Hepatic stellate cell (primary cell): Measurements from ENCODE around the gene MEPCE.
"Not testable (repeated sequence)": the region's sequence is repeated elsewhere in the genome, so short reads cannot be mapped to it uniquely, and the experiment has no call there.

Experiments
- DNase-seq: peaks from one replicate; pipeline ENCODE4 v3.0.0; 2011; ENCODE audit warnings: low spot score

MEPCE gene

GRCh38 chr7:100429637-100430492, at the start of gene MEPCE:
Gene MEPCE (plus strand): TSS chr7:100429831. CDS start chr7:100430019, 188 bp downstream.
- peak; percentile 100 for DNase-seq

GRCh38 chr7:100380196-100380595, 49.4 kb upstream of the MEPCE start:
- DNase-seq, result no peak

- DNase-seq, result not testable (repeated sequence)
Observed at GRCh38 chr7:100381531-100382233, 47.9 kb upstream of the MEPCE start.

GRCh38 chr7:100382234-100382853, 47.3 kb upstream of the MEPCE start:
- not testable (repeated sequence) for DNase-seq

GRCh38 chr7:100384628-100385294, 44.9 kb upstream of the MEPCE start:
- no peak for DNase-seq

GRCh38 chr7:100386940-100387339, 42.7 kb upstream of the MEPCE start:
- no peak for DNase-seq

GRCh38 chr7:100387695-100388094, 41.9 kb upstream of the MEPCE start:
- no peak for DNase-seq

GRCh38 chr7:100389437-100390088, 40.1 kb upstream of the MEPCE start:
- DNase-seq, result no peak

GRCh38 chr7:100390286-100391009, 39.2 kb upstream of the MEPCE start:
- no peak for DNase-seq

- DNase-seq, result no peak
Observed at GRCh38 chr7:100393233-100393905, 36.3 kb upstream of the MEPCE start.

GRCh38 chr7:100394077-100394476, 35.6 kb upstream of the MEPCE start:
- no peak for DNase-seq

GRCh38 chr7:100396421-100396982, 33.1 kb upstream of the MEPCE start:
- no peak for DNase-seq

GRCh38 chr7:100397315-100398081, 32.1 kb upstream of the MEPCE start:
- no peak for DNase-seq

GRCh38 chr7:100398239-100398638, 31.4 kb upstream of the MEPCE start:
- DNase-seq, result no peak

GRCh38 chr7:100400041-100400440, 29.6 kb upstream of the MEPCE start:
- no peak for DNase-seq

- DNase-seq, result no peak
Observed at GRCh38 chr7:100400656-100401055, 29.0 kb upstream of the MEPCE start.

GRCh38 chr7:100401811-100402210, 27.8 kb upstream of the MEPCE start:
- no peak for DNase-seq

- DNase-seq, result no peak
Observed at GRCh38 chr7:100402241-100402640, 27.4 kb upstream of the MEPCE start.

- DNase-seq, result no peak
Observed at GRCh38 chr7:100406767-100407166, 22.9 kb upstream of the MEPCE start.
